ENCODE measurements around the gene GRIA3.

Gene GRIA3

DNA sequence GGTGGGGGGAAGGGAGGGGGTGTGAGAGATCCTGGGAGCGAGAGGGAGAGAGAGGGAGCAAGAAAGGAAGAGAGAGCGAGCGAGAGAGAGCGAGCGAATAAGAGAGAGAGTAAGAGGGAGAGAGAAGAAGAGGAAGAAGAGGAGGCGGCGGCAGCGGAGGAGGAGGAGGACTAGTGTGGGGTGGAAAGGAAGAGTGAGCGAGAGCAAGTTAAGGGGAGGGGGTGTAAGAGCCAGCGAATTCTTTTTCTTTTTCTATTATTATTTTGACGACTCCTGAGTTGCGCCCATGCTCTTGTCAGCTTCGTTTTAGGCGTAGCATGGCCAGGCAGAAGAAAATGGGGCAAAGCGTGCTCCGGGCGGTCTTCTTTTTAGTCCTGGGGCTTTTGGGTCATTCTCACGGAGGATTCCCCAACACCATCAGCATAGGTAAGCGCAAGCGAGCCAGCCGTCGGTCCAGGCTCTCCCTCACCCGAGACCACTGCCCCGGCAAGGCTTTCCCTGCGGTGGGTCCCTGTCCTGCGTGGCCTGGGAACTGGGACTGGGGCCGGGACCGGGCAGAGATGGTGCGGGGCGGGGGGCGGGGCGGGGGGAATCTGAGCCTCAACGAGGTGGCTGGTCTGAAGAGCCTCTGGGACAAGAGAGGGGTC, at the start of gene GRIA3:
Gene GRIA3 (plus strand): TSS at position 60 of the 647 bp plus-strand sequence. CDS start 258 bp downstream, at position 318.
- Histone ChIP-seq H3K9me2 (ENCODE audit: low read depth, low read length) (no peaks in the 10 kb centered on the region), H3K36me3 (ENCODE audit: insufficient read depth, low read length) (no peaks in the 10 kb centered on the region), H2AFZ (ENCODE audit: low read length) (no peak within 1 kb of the TSS), H3K4me3 (ENCODE audit: low read depth, low read length, poor library complexity, severe bottlenecking) (no peak within 1 kb of the TSS), H3K4me1 (ENCODE audit: insufficient read depth, low read length, severe bottlenecking) (no peaks in the 10 kb centered on the region), H3K27ac (ENCODE audit: low read depth, low read length, poor library complexity, severe bottlenecking) (no peak within 1 kb of the TSS), H3K9me3 (ENCODE audit: low read length) (no peaks in the 10 kb centered on the region), H3K9ac (ENCODE audit: low read length) (no peak within 1 kb of the TSS), H3F3A (ENCODE audit: insufficient read depth, low read length) (no peaks in the 10 kb centered on the region), H3K4me2 (ENCODE audit: low read length) (no peak within 1 kb of the TSS), H3K27me3 (ENCODE audit: insufficient read depth, low read length) (no peaks in the 10 kb centered on the region), H3K79me2 (ENCODE audit: insufficient read depth, low read length) (no peaks in the 10 kb centered on the region), H4K20me1 (ENCODE audit: insufficient read depth, low read length) (no peaks in the 10 kb centered on the region)
- TF ChIP-seq CTCF (IDR thresholded peaks at IDR 0.05; ENCODE audit: low read length) (no peak), EZH2 (IDR thresholded peaks at IDR 0.05; ENCODE audit: borderline replicate concordance, low read length) (no peak)

DNA sequence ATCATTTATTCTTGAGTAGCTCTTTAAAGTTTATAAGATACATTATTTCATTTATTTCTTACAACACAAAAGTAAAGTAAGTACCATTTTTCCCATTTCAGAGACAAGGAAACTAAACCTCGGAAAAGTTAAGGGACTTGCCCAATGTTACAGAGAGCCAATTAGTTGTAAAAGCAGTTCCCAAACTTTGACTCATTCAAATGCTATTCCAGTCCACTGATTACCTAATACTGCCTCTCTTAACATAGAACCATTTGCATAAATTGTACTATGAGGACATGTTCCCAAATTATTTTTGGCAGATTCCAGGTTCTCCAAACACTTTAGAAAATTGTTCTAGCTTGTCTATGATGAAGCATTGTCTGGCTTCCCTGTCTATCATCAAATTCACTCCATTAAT, 45.6 kb upstream of the GRIA3 start:
- no peaks in the 10 kb centered on the region for H3K27me3 ChIP-seq (ENCODE audit: insufficient read depth, low read length)
- H3K27ac ChIP-seq (ENCODE audit: low read depth, low read length, poor library complexity, severe bottlenecking): no peak overlapping the region
- no peak overlapping the region for H3K4me2 ChIP-seq (ENCODE audit: low read length)
- H3K9me3 ChIP-seq (ENCODE audit: low read length): no peaks in the 10 kb centered on the region
- H2AFZ ChIP-seq (ENCODE audit: low read length): no peak overlapping the region
- H3K4me1 ChIP-seq (ENCODE audit: insufficient read depth, low read length, severe bottlenecking): no peaks in the 10 kb centered on the region
- no peak overlapping the region for H3K4me3 ChIP-seq (ENCODE audit: low read depth, low read length, poor library complexity, severe bottlenecking)
- no peaks in the 10 kb centered on the region for H3K9me2 ChIP-seq (ENCODE audit: low read depth, low read length)
- H4K20me1 ChIP-seq (ENCODE audit: insufficient read depth, low read length): no peaks in the 10 kb centered on the region
- H3F3A ChIP-seq (ENCODE audit: insufficient read depth, low read length): no peaks in the 10 kb centered on the region
- H3K79me2 ChIP-seq (ENCODE audit: insufficient read depth, low read length): no peaks in the 10 kb centered on the region
- H3K9ac ChIP-seq (ENCODE audit: low read length): no peak overlapping the region
- TF ChIP-seq CTCF (IDR thresholded peaks at IDR 0.05; ENCODE audit: low read length) (no peak), EZH2 (IDR thresholded peaks at IDR 0.05; ENCODE audit: borderline replicate concordance, low read length) (no peak)
- no peaks in the 10 kb centered on the region for H3K36me3 ChIP-seq (ENCODE audit: insufficient read depth, low read length)

DNA sequence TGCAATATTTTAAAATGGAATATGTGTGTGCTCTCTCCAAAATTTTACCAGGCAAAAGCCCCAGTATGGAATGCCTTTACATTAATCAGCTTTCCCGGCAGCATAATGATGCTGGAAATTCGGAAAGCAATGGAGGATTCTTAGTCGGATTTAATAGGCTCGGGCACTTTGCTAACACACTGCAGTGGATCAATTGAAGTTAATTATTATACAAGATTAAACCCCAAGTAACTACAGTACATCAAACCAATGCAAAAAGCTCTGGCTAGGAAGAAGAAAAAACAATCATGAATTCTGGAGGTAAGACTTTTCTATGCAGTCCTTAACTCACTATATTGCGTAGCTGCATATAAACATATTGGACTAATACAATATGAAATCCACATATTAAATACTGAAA, 43.6 kb upstream of the GRIA3 start:
- H3K4me2 ChIP-seq (ENCODE audit: low read length): no peak overlapping the region
- no peaks in the 10 kb centered on the region for H3K27me3 ChIP-seq (ENCODE audit: insufficient read depth, low read length)
- no peak for TF ChIP-seq EZH2 (IDR thresholded peaks at IDR 0.05; ENCODE audit: borderline replicate concordance, low read length)
- no peak for TF ChIP-seq CTCF (IDR thresholded peaks at IDR 0.05; ENCODE audit: low read length)
- H2AFZ ChIP-seq (ENCODE audit: low read length): no peak overlapping the region
- H3K9me3 ChIP-seq (ENCODE audit: low read length): no peaks in the 10 kb centered on the region
- H3K79me2 ChIP-seq (ENCODE audit: insufficient read depth, low read length): no peaks in the 10 kb centered on the region
- H3K4me1 ChIP-seq (ENCODE audit: insufficient read depth, low read length, severe bottlenecking): no peaks in the 10 kb centered on the region
- no peak overlapping the region for H3K4me3 ChIP-seq (ENCODE audit: low read depth, low read length, poor library complexity, severe bottlenecking)
- no peaks in the 10 kb centered on the region for H3F3A ChIP-seq (ENCODE audit: insufficient read depth, low read length)
- no peaks in the 10 kb centered on the region for H3K9me2 ChIP-seq (ENCODE audit: low read depth, low read length)
- no peaks in the 10 kb centered on the region for H4K20me1 ChIP-seq (ENCODE audit: insufficient read depth, low read length)
- H3K9ac ChIP-seq (ENCODE audit: low read length): no peak overlapping the region
- H3K36me3 ChIP-seq (ENCODE audit: insufficient read depth, low read length): no peaks in the 10 kb centered on the region
- no peak overlapping the region for H3K27ac ChIP-seq (ENCODE audit: low read depth, low read length, poor library complexity, severe bottlenecking)
